HG02973 (cell line): Measurements from ENCODE around the gene KCNJ15.

ENCODE experiments used
- ATAC-seq: cut with Tn5 transposase; IDR thresholded peaks from one replicate; pipeline ENCODE4 v1.9.1; 2021; ENCODE audit warnings: moderate library complexity; ENCODE audit not compliant: unreplicated experiment

KCNJ15 gene

GRCh38 chr21:38267991-38268863 is 11.4 kb downstream of the KCNJ15 start:
- ATAC-seq = no peak

DNA sequence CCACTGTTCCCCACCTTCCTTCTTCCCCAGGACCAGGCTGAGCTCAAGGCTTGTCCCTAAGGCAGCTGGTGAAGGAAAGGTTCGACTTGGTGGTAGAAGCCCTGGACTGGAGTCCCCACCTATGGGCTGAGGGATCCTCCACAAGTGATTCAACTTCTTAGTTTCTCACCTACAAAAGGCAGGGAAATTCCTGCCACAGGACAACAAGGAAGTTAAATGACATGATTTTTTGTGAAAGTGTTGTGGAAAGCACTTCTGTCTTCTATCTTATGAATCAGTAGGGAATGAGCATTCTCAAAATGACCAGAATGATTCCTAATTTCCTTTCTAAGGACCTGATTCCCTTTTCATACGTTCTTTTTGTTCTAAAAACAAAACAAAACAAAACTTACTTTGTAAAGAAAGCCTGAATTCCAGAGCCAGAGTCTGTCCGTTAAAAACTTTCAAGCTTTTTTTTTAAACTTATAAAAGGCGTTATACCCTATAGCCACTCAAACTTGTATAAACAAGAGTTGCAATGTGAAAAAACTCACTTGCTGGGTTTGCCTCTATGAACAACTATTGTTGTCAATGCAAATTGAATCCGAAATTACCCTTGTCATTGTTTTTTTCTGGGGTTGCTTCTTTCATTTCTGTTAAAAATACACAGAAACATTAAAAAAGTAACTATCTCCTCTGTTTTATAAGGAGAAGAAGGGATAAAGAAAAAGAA is 12.2 kb downstream of the KCNJ15 start:
- peak; percentile 27 for ATAC-seq

DNA sequence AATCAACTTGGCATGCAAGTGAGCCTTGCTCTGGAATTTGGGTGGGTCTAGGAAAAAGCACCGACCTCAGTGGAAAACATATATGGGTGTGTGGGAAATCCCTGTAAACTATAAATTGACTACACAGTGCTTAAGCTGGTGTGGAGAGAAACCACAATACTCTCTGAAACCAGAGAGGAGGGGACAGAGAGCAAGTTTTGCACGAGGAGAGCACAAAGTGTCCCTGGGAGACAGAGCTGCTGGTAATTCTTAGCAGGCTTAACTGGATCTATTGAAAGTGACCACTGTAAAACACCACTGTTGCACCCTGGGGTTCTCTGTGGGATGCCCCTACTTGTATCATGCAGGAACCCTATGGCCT is 12.8 kb downstream of the KCNJ15 start:
- ATAC-seq = peak; percentile 71

- ATAC-seq = no peak
Observed at GRCh38 chr21:38272215-38272614, 15.4 kb downstream of the KCNJ15 start.

DNA sequence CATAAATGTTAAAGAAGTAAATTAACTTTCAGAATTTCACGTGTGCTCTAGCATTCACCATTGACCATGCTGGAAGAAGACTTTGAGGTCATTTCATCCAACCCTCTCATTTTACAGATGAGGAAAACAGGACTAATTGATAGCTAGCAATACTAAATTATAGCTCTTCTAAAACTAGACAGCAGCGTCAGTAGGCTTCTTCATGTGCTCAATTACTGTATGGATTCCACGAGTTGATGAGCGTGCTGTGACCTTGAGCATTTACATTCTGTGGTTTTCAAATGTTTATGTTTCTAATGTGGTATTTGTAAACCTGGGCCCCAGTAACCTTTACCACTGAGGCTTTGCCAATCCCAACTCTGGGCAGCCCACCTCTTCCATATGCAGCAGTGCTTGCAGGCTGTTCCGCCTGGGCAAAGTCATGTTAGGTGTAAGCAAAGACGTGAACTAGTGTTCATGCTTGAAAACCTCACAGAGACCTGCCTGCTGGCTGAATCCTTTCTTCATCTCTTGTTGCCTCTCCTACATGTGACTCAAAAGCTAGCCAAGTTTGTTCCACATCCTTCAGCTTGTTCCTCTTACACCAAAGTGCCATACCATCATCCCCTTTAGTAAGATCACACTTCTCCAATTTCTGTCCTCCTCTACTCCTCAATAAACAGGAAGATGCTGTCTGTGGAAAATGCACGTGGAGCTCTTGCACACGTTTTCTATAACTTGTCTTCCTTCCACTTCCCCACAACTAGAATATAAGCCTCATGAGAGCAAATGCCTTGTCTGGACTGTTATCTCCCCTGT is 17.2 kb downstream of the KCNJ15 start:
- no peak for ATAC-seq

DNA sequence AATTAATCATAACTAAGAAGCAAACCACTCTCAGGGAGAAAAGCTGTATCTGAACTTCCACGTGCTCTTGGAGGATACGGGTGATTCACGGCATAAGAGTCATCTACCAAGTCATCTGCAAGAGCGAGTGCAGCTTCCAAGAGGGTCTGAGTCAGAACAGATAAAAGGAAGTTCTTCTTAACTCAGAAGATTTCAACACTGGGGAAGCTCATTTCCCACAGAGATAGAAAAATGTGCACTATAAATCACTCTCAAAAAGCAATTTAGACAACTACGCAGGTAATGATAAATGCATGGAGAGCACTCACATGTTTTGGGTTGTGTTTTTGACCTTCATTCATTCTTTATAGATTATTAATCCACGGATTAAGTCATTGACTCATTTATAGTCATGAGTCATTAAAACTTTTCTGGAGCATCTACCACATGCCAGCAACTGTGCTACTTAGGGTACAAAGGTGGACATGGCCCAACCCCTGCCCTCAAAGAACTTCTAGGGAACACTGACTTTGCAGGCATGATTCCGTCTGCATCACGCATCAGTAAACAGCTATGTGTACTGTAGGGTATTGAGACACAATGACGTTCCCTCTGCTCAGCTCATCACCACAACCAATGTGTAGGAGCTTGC is 20.8 kb downstream of the KCNJ15 start:
- no peak for ATAC-seq

GRCh38 chr21:38280454-38280853 is 23.7 kb downstream of the KCNJ15 start:
- no peak for ATAC-seq

DNA sequence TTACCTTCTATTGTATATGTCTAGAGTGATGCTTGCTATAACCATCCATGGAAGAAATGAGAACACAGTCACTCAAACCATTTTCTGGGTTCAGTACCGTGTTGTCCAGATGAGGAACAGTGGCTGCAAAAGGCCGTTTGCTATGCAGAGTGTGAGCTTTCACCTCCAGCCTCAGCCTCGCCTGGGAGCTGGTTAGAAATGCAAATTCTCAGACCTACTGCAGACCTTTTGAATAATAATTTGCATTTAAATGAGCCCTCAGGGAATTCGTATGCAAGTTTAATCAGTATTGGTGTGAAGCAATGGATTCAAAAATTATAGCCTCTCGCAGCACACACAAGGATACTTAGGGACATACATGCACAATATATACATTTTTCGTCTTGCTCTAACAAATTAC is 24.1 kb downstream of the KCNJ15 start:
- no peak for ATAC-seq

DNA sequence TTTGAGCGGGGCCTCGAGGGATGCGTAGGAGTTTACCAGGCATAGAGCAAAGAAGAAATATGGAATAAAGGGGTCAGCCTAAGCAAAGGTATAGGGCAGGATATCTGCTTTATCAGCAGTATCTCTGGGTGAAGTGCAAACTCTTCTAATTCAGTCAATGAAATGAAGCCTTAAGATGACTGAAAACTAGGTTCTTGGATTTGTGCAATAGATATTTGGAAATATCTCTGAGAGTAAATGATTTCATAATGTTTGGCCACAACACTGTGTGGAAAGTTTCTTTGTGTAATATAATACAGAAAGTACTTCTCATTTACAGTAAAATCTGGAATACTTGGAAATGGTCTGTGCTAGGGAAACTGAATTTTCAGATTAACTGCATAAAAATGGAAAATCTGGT is 26.1 kb downstream of the KCNJ15 start:
- no peak for ATAC-seq

DNA sequence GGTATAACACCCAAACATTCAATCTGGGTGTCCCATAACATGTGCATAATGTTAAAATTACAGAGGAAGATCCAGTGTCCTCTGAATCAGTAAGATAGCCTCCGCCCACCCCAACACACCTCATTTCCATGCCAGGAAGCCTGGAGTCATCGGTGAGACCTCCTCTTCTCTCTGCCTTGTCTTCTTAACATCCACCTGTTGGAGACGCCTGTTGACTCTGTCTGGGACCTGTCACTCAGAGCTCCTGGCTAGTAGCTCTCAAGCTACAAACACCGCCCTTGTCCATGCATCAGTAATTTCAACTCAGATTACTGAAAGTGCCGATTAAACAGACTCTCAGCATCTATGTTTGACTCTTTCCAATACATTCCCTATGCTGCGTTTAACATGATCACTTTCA is 27.4 kb downstream of the KCNJ15 start:
- no peak for ATAC-seq

DNA sequence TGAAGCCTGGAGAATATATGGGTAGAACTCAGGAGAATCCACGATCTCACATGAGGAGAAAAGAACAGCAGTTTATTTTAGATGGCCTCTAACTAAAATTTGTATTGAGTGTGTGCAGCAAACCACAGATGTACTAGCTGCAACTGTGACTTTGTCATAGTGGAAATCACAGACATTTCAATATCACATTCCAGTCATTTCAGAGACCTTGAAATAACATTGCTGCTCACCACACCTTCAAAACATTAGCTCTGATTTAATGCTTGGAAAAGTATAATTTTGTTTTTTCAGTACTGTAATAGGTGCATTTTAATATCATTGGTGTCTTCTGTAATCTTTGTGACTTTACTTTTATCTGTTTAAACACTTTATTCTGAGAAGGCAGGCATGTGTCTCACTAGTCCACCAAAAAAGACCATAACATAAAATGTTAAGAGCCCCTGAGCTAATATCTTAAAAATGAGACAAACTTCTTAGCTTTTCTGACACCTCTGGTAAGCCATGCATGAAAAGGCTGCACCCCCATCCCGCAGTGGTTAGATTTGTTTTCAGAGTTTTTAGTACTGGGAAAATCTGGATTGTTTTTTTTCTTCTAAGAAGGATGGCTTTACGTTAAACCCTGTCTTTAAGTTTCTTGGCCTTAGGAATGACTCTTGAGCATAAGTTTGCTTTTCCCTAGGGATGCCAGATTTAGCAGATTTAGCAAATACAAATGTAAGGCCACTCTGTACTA is 30.1 kb downstream of the KCNJ15 start:
- no peak for ATAC-seq

GRCh38 chr21:38287476-38287875 is 30.7 kb downstream of the KCNJ15 start:
- ATAC-seq = no peak

- ATAC-seq = no peak
Observed at GRCh38 chr21:38289705-38290485, 33.1 kb downstream of the KCNJ15 start.

- ATAC-seq = no peak
Observed at GRCh38 chr21:38290809-38291208, 34.0 kb downstream of the KCNJ15 start.

DNA sequence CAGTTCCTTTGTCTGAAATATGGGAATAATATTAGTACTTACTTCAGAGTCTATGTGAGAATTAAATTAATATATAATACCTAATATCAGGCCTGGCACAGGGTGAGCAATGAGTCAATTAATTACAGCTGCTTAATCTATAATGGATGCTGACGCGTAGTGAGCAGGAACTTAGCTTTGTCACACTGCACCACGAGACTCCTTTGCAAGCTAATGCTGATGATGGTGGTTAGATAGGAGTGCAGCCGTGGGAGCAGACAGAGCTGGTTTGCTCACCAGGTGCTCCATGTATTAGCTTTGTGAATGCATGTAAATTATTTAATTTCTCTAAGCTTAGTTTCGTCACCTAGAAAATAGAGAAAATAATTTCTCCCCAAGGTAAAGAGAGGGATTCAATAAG is 35.1 kb downstream of the KCNJ15 start:
- no peak for ATAC-seq

- ATAC-seq = no peak
Observed at GRCh38 chr21:38293113-38293512, 36.3 kb downstream of the KCNJ15 start.

GRCh38 chr21:38293765-38294164 is 37.0 kb downstream of the KCNJ15 start:
- ATAC-seq = no peak

DNA sequence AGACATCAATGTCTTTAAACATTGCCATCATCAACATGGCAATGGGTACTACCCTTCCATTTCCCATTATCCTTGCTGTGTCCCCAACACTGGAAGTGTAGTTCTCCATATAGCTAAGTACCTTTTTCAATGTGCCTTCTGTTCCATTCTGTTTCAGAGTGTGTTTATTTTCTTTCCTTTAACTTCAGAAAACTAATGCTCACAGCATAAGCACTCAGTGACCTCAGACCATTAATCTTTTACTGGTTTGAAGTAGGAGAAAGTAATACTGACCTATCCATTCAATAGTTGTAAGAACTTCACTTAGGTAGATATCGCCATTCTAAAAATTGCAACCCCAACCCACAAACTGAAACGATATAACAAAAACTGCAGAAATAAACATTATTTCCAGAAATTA is 37.8 kb downstream of the KCNJ15 start:
- ATAC-seq = no peak

- no peak for ATAC-seq
Observed at GRCh38 chr21:38295997-38296764, 39.4 kb downstream of the KCNJ15 start.
